Hematopoietic multipotent progenitor cell (in vitro differentiated cells): ENCODE measurements around the gene GATAD2A. TPM values are rescaled to one million over a fixed set of nuclear protein-coding genes. Genes with fewer than 3 reads are reported as not detected.

Experiments used
- DNase-seq, 3 donors: peaks; one replicate each; pipeline ENCODE4 v3.0.0-alpha.2; 2011 to 2015; ENCODE audit warnings: low read depth in 2 of 3, low spot score in 2 of 3
- small RNA-seq: library from RNA; depleted of rRNA; stranded (forward); fragments of <200 nt; gene quantifications from one replicate; pipeline ENCODE3, GENCODE V24; 2012
- total RNA-seq: library from RNA; depleted of rRNA; stranded (reverse); fragments of >200 nt; gene quantifications from one replicate; pipeline ENCODE4 v1.2.3, GENCODE V29; 2012

Gene GATAD2A
- total RNA-seq, 1 donor, result 47.1 TPM

GRCh38 chr19:19553670-19554069 is 148.2 kb downstream of the GATAD2A start:
- DNase-seq, result no peak

- peak in 1 of 3 donors; percentile 31 for DNase-seq
These were observed 148.9 kb downstream of the GATAD2A start for GRCh38 chr19:19554074-19555023.

GRCh38 chr19:19558055-19558454 is 152.6 kb downstream of the GATAD2A start:
- no peak for DNase-seq

Small RNA genes lying within 50 kb of the gene (small RNA-seq; reads per million reads assigned to genes)
- gene MIR640, result not detected

Other genes with a start within 250 kb of the GATAD2A start
- gene MEF2B, start 235.4 kb upstream of the GATAD2A start, total RNA-seq, result 0.27 TPM
- gene BORCS8, start 213.5 kb upstream of the GATAD2A start, total RNA-seq, result 17.2 TPM
- 90.2 TPM for gene RFXANK, start 213.4 kb upstream of the GATAD2A start, total RNA-seq
- 10.5 TPM for gene NR2C2AP, start 202.3 kb upstream of the GATAD2A start, total RNA-seq
- not detected for gene NCAN, start 193.7 kb upstream of the GATAD2A start, total RNA-seq
- gene TM6SF2, start 132.4 kb upstream of the GATAD2A start, total RNA-seq, result under 0.01 TPM
- 32.0 TPM for gene SUGP1, start 85.2 kb upstream of the GATAD2A start, total RNA-seq
- 111 TPM for gene MAU2, start 84.8 kb upstream of the GATAD2A start, total RNA-seq
- gene TSSK6, start 109.9 kb downstream of the GATAD2A start, total RNA-seq, result 5.4 TPM
- gene NDUFA13, start 110.5 kb downstream of the GATAD2A start, total RNA-seq, result 203 TPM
- 0.54 TPM for gene YJEFN3, start 123.2 kb downstream of the GATAD2A start, total RNA-seq
- 0.27 TPM for gene CILP2, start 132.6 kb downstream of the GATAD2A start, total RNA-seq
- 4.8 TPM for gene PBX4, start 213.0 kb downstream of the GATAD2A start, total RNA-seq
- gene LPAR2, start 222.5 kb downstream of the GATAD2A start, total RNA-seq, result 22.6 TPM
- 36.9 TPM for gene GMIP, start 238.0 kb downstream of the GATAD2A start, total RNA-seq